HepG2 (cell line): ENCODE results near the gene C6orf62. TPM values are rescaled to one million over a fixed set of nuclear protein-coding genes. Genes with fewer than 3 reads are reported as not detected.
A peak's percentile ranks its signal among the peaks of the same experiment; 100 is the strongest.

Source experiments
- ATAC-seq: fragments of 200-7000 bp; cut with Tn5 transposase; 3 replicates; pipeline ENCODE4 v1.9.1; 2020; ENCODE audit warnings: mild to moderate bottlenecking, moderate library complexity
- BruUV-seq: library from RNA; stranded (reverse); fragments of 400-500 nt; replicated peaks from 2 replicates; lab custom pipeline; 2021; lab: Mats Ljungman, UMichigan
- CTCF ChIA-PET: fragments of 300-600 bp; formaldehyde crosslinking; extraction: SDS; loops from one replicate; lab custom pipeline; 2021; ENCODE audit warnings: low total read pairs, inconsistent platforms, low intra/inter-chr PET ratio; lab: Yijun Ruan, JAX
- POLR2A ChIA-PET: fragments of 350-600 bp; sonication (Branson Sonifier 250); formaldehyde crosslinking; loops from one replicate; lab custom pipeline; 2020; ENCODE audit warnings: antibody characterized with exemption, inconsistent platforms; lab: Yijun Ruan, JAX
- DNase-seq: peaks from one replicate; pipeline ENCODE4 v3.0.0-alpha.2; 2015; ENCODE audit warnings: low spot score
- FAIRE-seq: peaks from 3 replicates; lab custom pipeline; 2011; peaks lifted over from hg19 to GRCh38; lab: Jason Lieb, UNC
- H2AFZ ChIP-seq: one replicate; pipeline ENCODE4 v1.6.1; 2011; ENCODE audit warnings: low read length, inconsistent platforms
- H3K27ac ChIP-seq: fragments of 300-600 bp; 3 replicates; pipeline ENCODE4 v1.8.0; 2011; ENCODE audit warnings: mixed run types, mild to moderate bottlenecking, mixed read lengths, low read length, inconsistent platforms; ENCODE audit not compliant: insufficient read depth; ENCODE audit errors: extremely low read length
- H3K27me3 ChIP-seq, 2 experiments: fragments of 200-600 bp in 1 of 2; 2 replicates in 1 of 2; 3 replicates in 1 of 2; pipeline versions ENCODE4 v1.6.0 to v1.8.0; 2011; ENCODE audit warnings: low read length in 2 of 2, mild to moderate bottlenecking in 2 of 2, moderate library complexity in 2 of 2, inconsistent platforms in 1 of 2; ENCODE audit not compliant: insufficient read depth in 2 of 2, control insufficient read depth in 1 of 2
- H3K36me3 ChIP-seq, 2 experiments: fragments of 200-600 bp in 1 of 2; replicated peaks in 1 of 2; 2 replicates in 1 of 2; 3 replicates in 1 of 2; pipeline versions ENCODE4 v1.5.1 to v1.8.0; 2011; ENCODE audit warnings: low read length in 2 of 2, inconsistent platforms in 1 of 2; ENCODE audit not compliant: insufficient read depth in 2 of 2, control insufficient read depth in 1 of 2
- H3K4me1 ChIP-seq: 2 replicates; pipeline ENCODE4 v1.5.1; 2012; ENCODE audit warnings: low read length, inconsistent platforms; ENCODE audit not compliant: insufficient read depth
- H3K4me2 ChIP-seq: 2 replicates; pipeline ENCODE4 v1.6.0; 2011; ENCODE audit warnings: low read depth, low read length, inconsistent platforms
- H3K4me3 ChIP-seq, 3 experiments: fragments of 200-600 bp in 1 of 3; sonication (generic), shearing (Covaris generic) in 1 of 3; replicated peaks in 1 of 3; 2 replicates each; pipeline ENCODE4 v1.5.1; 2011 to 2016; ENCODE audit warnings: low read length in 3 of 3, inconsistent platforms in 2 of 3, low read depth in 2 of 3, mild to moderate bottlenecking in 2 of 3, control low read depth in 1 of 3, mixed read lengths in 1 of 3; ENCODE audit not compliant: insufficient read depth in 1 of 3
- H3K79me2 ChIP-seq: one replicate; pipeline ENCODE4 v1.6.1; 2011; ENCODE audit warnings: low read length, inconsistent platforms; ENCODE audit not compliant: insufficient read depth
- H3K9ac ChIP-seq: 2 replicates; pipeline ENCODE4 v1.6.0; 2011; ENCODE audit warnings: mild to moderate bottlenecking, low read depth, low read length, inconsistent platforms; ENCODE audit not compliant: insufficient read depth
- H3K9me3 ChIP-seq: 2 replicates; pipeline ENCODE4 v1.5.1; 2012; ENCODE audit warnings: mild to moderate bottlenecking, low read length
- H4K20me1 ChIP-seq: 2 replicates; pipeline ENCODE4 v1.6.0; 2011; ENCODE audit warnings: inconsistent platforms, mild to moderate bottlenecking, low read length, moderate library complexity; ENCODE audit not compliant: insufficient read depth
- CEBPB ChIP-seq: IDR thresholded peaks from 2 replicates; pipeline ENCODE4 v1.6.1; 2011; ENCODE audit warnings: low read depth, low read length, improper control_type of control experiment, borderline replicate concordance
- CEBPG ChIP-seq: IDR thresholded peaks from 2 replicates; pipeline ENCODE4 v1.6.1; 2016
- CREB1 ChIP-seq, 2 experiments: fragments of 450-650 bp in 1 of 2; IDR thresholded peaks; 2 replicates each; pipeline ENCODE4 v1.6.1; 2016 to 2017; ENCODE audit warnings: control low read depth in 1 of 2, mild to moderate bottlenecking in 1 of 2, missing compliant biosample characterization in 1 of 2, missing genetic modification characterization in 1 of 2
- ELF3 ChIP-seq: IDR thresholded peaks from 2 replicates; pipeline ENCODE4 v1.6.1; 2016; ENCODE audit warnings: missing genetic modification reagents, missing compliant biosample characterization
- GABPA ChIP-seq, 2 experiments: IDR thresholded peaks; 2 replicates each; pipeline ENCODE4 v1.6.1; 2011 to 2016; ENCODE audit warnings: low read depth in 2 of 2, low read length in 1 of 2, missing biosample characterization in 1 of 2, missing genetic modification characterization in 1 of 2
- GATAD2A ChIP-seq: IDR thresholded peaks from 2 replicates; pipeline ENCODE4 v1.6.1; 2016
- KLF12 ChIP-seq: sonication (generic); formaldehyde crosslinking; IDR thresholded peaks from 2 replicates; pipeline ENCODE4 v1.4.0; 2020; ENCODE audit warnings: missing genetic modification reagents, borderline replicate concordance
- MAFK ChIP-seq, 2 experiments: IDR thresholded peaks in 1 of 2; conservative IDR thresholded peaks in 1 of 2; 2 replicates each; pipeline ENCODE4 v1.6.1; 2011; ENCODE audit warnings: improper control_type of control experiment in 2 of 2, low read length in 2 of 2
- PBX2 ChIP-seq: IDR thresholded peaks from 2 replicates; pipeline ENCODE4 v1.6.1; 2016; ENCODE audit warnings: control low read depth
- PHF5A ChIP-seq: IDR thresholded peaks from one replicate; pipeline ENCODE4 v1.6.1; 2018; ENCODE audit warnings: low read depth, missing genetic modification reagents; ENCODE audit not compliant: unreplicated experiment
- TEAD3 ChIP-seq: optimal IDR thresholded peaks from 2 replicates; pipeline ENCODE3; 2016; ENCODE audit warnings: borderline replicate concordance
- ZNF12 ChIP-seq: sonication (generic); formaldehyde crosslinking; IDR thresholded peaks from 2 replicates; pipeline ENCODE4 v1.5.0; 2020; ENCODE audit warnings: missing genetic modification reagents
- ZNF121 ChIP-seq: sonication (generic); formaldehyde crosslinking; IDR thresholded peaks from 2 replicates; pipeline ENCODE4 v1.5.0; 2020; ENCODE audit warnings: mild to moderate bottlenecking, missing genetic modification reagents
- ZNF770 ChIP-seq: sonication (generic); formaldehyde crosslinking; IDR thresholded peaks from 2 replicates; pipeline ENCODE4 v1.5.0; 2020; ENCODE audit warnings: mild to moderate bottlenecking, missing genetic modification reagents
- ZNF839 ChIP-seq: sonication (generic); formaldehyde crosslinking; IDR thresholded peaks from 2 replicates; pipeline ENCODE4 v1.4.0; 2020; ENCODE audit warnings: missing genetic modification reagents, mild to moderate bottlenecking, borderline replicate concordance
- WGBS: methylation state at CpG from one replicate; pipeline ENCODE4 v1.1.6; 2017; ENCODE audit warnings: low lambda C conversion rate; 5-methylcytosine and 5-hydroxymethylcytosine counted together
- in situ Hi-C: cut with HindIII; loops from 2 replicates; pipeline ENCODE4 v1.10.0; 2017; ENCODE audit warnings: low pct_unique_long_range_greater_than_20kb; ENCODE audit not compliant: extremely low pct_ligation_motif_present
- intact Hi-C: fragments of 100-400 bp; cut with micrococcal nuclease; formaldehyde crosslinking; loops from one replicate; pipeline ENCODE4 v1.10.0; 2022; ENCODE audit not compliant: unreplicated experiment
- polyA plus RNA-seq, 8 experiments: library from polyadenylated mRNA; depleted of rRNA in 3 of 8; stranded (reverse) in 7 of 8; unstranded in 1 of 8; fragments of >200 nt; fragmentation: Illumina TruSeq in 4 of 8; extraction: Trizol in 4 of 8; gene quantifications; 2 replicates each; pipeline versions ENCODE4 v1.2.1 to v1.2.3, GENCODE V29; 2011 to 2016; ENCODE audit warnings: low read depth in 4 of 8, missing spikeins in 1 of 8, mixed read lengths in 1 of 8; ENCODE audit not compliant: insufficient read depth in 1 of 8
- total RNA-seq, 5 experiments: library from RNA; depleted of rRNA; stranded (reverse); fragments of >200 nt; fragmentation: Illumina TruSeq; extraction: Trizol; gene quantifications; 2 replicates each; pipeline ENCODE4 v1.2.3, GENCODE V29; 2016; ENCODE audit warnings: low read depth in 1 of 5

C6orf62 gene
- total and polyA plus RNA-seq, 2 of the 13 experiments (the other 11 are each of a cell fraction or from before 2014, with no cell fraction given) = 54.8 to 90.4 TPM

DNA sequence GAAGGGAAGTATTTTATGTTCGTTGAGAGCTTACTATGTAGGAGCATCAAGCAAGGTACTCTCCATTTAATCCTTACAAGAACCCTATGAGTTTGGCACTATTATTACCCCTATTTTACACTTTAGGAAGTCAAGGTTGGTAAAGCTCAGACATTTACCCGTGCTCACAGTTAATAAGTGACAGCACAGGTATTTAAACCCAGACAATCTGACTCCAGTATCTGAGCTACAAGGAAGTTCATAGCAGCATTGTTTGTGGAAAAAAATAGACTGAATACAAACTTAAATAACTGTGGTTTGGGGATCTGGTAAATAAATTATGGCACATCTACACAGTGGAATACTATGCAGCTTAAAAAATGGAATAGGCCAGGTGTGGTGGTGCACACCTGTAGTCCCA lies 34.6 kb upstream of the C6orf62 start:
- in situ Hi-C loops = no loop called here
- H3K9ac ChIP-seq = no peak overlapping the region
- no peak overlapping the region for H2AFZ ChIP-seq
- DNase-seq (peak; percentile 15), ATAC-seq (peak; percentile 58), FAIRE-seq (no peak)
- WGBS = 23% methylated on average over 2 of the region's 2 CpGs
- no peaks in the 10 kb centered on the region for H3K79me2 ChIP-seq
- no peak overlapping the region for H3K27ac ChIP-seq
- CTCF ChIA-PET = no interaction called here
- H3K4me3 ChIP-seq = no peak overlapping the region
- BruUV-seq = no TSS peak
- H3K9me3 ChIP-seq = peaks cover 11% of the 10 kb centered on the region
- H4K20me1 ChIP-seq = no peaks in the 10 kb centered on the region
- POLR2A ChIA-PET = interaction anchor here (1.3 to 3.0 kb wide), 2 partner anchors 10 to 32 kb away, joined by 3 to 10 read pairs; no protein-coding TSS in a partner anchor
- TF ChIP-seq CREB1 (IDR thresholded peaks at IDR 0.05) (no peak), CREB1 (CRISPR knock-in tag; IDR thresholded peaks at IDR 0.05) (0 out of 2 replicates have a peak, but pooled peaks have one; percentile 27), ELF3 (peak; percentile 44; the same call in 1 of the 2 replicates), MAFK (conservative IDR thresholded peaks at IDR 0.05 in 1 of 2, IDR thresholded peaks at IDR 0.05 in 1 of 2; ENCODE audit: low read length in 2 of 2) (no peak)
- H3K36me3 ChIP-seq = no peaks in the 10 kb centered on the region
- H3K27me3 ChIP-seq = peaks cover 0 to 3% of the 10 kb centered on the region in 2 experiments; a peak in 1 of 5 replicates
- peaks cover 16% of the 10 kb centered on the region for H3K4me1 ChIP-seq
- H3K4me2 ChIP-seq = peak overlapping the region; percentile 20
- intact Hi-C loops = no loop called here

GRCh38 chr6:24752917-24753492 lies 34.1 kb upstream of the C6orf62 start:
- DNase-seq (peak; percentile 32), ATAC-seq (peak; percentile 77), FAIRE-seq (no peak)
- intact Hi-C loops (no loop called here), in situ Hi-C loops (no loop called here)
- H3K4me1 ChIP-seq = peaks cover 16% of the 10 kb centered on the region
- peak overlapping the region; percentile 20 for H3K4me2 ChIP-seq
- no peaks in the 10 kb centered on the region for H3K36me3 ChIP-seq
- POLR2A ChIA-PET = interaction anchor here (1.3 to 3.0 kb wide), 2 partner anchors 10 to 31 kb away, joined by 3 to 10 read pairs; no protein-coding TSS in a partner anchor
- H3K9ac ChIP-seq = no peak overlapping the region
- WGBS = 17% methylated on average over 1 of the region's 1 CpG
- peaks cover 0 to 6% of the 10 kb centered on the region in 2 experiments; a peak in 1 of 5 replicates for H3K27me3 ChIP-seq
- H3K4me3 ChIP-seq = no peak overlapping the region
- no TSS peak for BruUV-seq
- H3K27ac ChIP-seq = no peak overlapping the region
- no peaks in the 10 kb centered on the region for H4K20me1 ChIP-seq
- peaks cover 11% of the 10 kb centered on the region for H3K9me3 ChIP-seq
- CTCF ChIA-PET = no interaction called here
- no peaks in the 10 kb centered on the region for H3K79me2 ChIP-seq
- no peak overlapping the region for H2AFZ ChIP-seq
- no peak for TF ChIP-seq TEAD3 (CRISPR knock-in tag)
- TF ChIP-seq ZNF121 (CRISPR knock-in tag) = peak; percentile 75; the same call in 1 of the 2 replicates
- TF ChIP-seq CEBPB = peak; percentile 86
- TF ChIP-seq ZNF839 (CRISPR knock-in tag) = no peak
- 0 out of 2 replicates have a peak, but pooled peaks have one; percentile 11 for TF ChIP-seq GATAD2A (CRISPR knock-in tag)
- TF ChIP-seq GABPA (IDR thresholded peaks at IDR 0.05; ENCODE audit: low read depth, low read length) = no peak
- TF ChIP-seq GABPA (CRISPR knock-in tag; IDR thresholded peaks at IDR 0.05; ENCODE audit: low read depth) = 0 out of 2 replicates have a peak, but pooled peaks have one; percentile 15
- 0 out of 2 replicates have a peak, but pooled peaks have one; percentile 23 for TF ChIP-seq PBX2 (CRISPR knock-in tag)
- no peak for TF ChIP-seq PHF5A (CRISPR knock-in tag)
- peak; percentile 96 for TF ChIP-seq ZNF770 (CRISPR knock-in tag)
- peak; percentile 81 for TF ChIP-seq CEBPG (CRISPR knock-in tag)
- 0 out of 2 replicates have a peak, but pooled peaks have one; percentile 40 for TF ChIP-seq ZNF12 (CRISPR knock-in tag)
- TF ChIP-seq KLF12 (CRISPR knock-in tag) = no peak
